Measurements from ENCODE around the gene BAZ1B.

GRCh38 chr7:73429215-73429614, 92.9 kb downstream of the BAZ1B start:
- TF ChIP-seq GATA2 (IDR thresholded peaks at IDR 0.05; ENCODE audit: low read depth, low read length) (no peak), GATA3 (IDR thresholded peaks at IDR 0.05; ENCODE audit: low read depth, low read length) (no peak)
